HG02973 (cell line): ENCODE measurements around the gene NEURL4.

Source experiments
- ATAC-seq: cut with Tn5 transposase; IDR thresholded peaks from one replicate; pipeline ENCODE4 v1.9.1; 2021; ENCODE audit warnings: moderate library complexity; ENCODE audit not compliant: unreplicated experiment

NEURL4 gene

DNA sequence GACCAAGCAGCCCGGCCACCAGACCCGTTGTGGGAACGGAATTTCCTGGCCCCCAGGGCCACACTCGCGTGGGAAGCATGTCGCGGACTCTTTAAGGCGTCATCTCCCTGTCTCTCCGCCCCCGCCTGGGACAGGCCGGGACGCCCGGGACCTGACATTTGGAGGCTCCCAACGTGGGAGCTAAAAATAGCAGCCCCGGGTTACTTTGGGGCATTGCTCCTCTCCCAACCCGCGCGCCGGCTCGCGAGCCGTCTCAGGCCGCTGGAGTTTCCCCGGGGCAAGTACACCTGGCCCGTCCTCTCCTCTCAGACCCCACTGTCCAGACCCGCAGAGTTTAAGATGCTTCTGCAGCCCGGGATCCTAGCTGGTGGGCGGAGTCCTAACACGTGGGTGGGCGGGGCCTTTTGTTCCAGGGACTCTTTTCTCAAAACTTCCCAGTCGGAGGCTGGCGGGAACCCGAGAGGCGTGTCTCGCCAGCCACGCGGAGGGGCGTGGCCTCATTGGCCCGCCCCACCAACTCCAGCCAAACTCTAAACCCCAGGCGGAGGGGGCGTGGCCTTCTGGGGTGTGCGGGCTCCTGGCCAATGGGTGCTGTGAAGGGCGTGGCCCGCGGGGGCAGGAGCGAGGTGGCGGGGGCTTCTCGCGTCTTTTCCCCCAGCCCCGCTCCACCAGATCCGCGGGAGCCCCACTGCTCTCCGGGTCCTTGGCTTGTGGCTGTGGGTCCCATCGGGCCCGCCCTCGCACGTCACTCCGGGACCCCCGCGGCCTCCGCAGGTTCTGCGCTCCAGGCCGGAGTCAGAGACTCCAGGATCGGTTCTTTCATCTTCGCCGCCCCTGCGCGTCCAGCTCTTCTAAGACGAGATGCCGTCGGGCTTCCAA, 47.8 kb downstream of the NEURL4 start, which contains the start of gene SLC2A4:
SLC2A4 (plus strand) TSS at position 645 of the 879 bp plus-strand sequence; CDS start at position 862, 217 bp downstream.
- no peak for ATAC-seq

DNA sequence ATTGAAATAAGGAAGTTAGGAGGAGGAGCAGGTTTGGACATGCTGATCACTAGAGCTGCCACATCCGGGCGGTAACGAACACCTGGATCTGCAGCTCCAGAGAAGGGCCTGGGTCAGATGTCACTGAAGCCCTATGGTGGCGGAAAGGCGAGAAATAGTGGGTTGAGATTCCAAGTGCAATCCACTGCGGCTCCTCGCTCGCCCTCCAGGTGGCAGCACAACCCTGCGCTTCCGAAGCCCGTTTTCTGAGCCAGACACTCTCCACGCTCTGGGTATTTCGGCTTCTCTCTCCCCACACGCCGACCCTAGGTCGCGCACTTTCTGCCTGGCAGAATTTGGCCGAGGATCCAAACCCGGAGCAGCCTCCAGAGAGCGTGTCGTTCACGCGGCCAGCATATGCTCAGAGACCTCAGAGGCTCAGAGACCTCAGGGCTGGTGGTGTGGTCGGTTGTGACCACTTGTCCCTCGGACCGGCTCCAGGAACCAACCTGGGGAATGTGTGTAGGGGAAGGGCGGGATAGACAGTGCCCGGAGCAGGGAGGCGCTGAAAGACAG, 48.5 kb downstream of the NEURL4 start:
- no peak for ATAC-seq

DNA sequence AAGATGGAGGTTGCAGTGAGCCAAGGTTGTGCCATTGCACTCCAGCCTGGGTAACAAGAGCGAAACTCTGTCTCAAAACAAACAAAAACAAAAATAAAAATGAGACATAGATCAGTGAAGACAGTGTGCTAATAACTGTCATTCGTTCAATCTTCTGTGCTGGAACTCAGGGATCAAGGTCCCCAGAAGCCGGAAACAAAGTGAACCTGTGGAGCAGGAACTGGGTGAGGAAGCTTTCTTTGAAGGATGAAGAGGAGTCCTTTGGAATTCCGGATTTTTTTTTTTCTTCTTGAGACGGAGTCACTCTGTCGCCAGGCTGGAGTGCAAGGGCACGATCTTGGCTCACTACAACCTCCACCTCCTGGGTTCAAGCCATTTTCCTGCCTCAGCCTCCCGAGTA, 49.7 kb downstream of the NEURL4 start:
- ATAC-seq = no peak

DNA sequence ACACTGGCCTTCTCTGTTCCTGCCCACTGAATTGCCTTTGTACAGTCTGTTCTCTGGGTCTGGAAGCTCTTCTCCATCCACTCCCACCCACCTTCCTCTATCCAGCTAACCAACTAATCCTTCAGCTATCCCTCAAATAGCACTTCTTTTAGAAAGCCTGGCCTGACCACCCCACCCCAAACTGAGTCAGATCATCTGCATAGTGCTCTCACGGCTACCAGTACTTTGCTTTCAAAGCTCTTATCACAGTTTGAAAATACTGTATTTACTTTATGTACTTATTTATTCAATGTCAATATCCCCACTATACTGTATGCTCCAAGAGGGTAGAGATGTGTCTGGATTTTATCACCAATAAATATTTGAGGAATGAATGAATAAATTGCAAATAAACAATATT, 62.4 kb downstream of the NEURL4 start:
- ATAC-seq = no peak
